ENCODE data around the gene SNED1.

Gene SNED1

DNA sequence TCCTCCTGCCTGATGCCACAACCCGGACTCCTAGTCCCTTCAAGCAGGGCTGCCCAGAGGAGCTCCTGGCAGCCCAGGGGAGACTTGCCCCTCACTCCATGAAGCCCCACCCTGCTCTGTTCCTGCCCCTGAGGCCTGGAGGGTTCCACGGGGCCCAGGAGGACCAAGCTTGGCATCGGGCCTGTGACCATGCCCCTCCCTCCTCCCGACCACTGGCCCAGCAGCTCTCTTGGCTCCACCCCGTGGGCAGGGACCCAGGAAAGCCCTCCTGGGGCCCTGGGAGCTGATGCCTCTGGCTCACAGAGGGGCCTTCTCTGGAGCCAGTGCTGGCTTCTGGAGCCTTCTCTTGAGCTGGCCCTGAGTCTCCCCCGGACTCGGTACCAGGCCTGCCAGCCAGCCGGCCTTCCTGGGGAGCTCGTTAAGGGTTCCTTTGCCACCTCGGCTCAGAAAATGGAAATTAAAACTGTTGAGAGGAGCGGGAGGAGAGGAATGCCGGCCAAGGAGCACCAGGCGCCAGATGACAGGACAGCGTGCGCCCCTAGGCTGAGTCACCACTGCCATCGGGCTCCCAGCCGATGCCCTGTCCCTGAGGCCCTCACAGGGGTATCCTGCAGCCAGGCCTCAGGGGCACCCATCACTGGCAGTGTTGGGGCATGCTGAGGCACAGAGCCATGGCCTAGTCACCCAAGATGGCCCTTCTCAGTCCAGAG is 40.6 kb upstream of the SNED1 start:
- no peak overlapping the region for H3K4me3 ChIP-seq (ENCODE audit: low read depth, low read length)
- POLR2A ChIA-PET: no interaction called here
- DNase-seq (ENCODE audit: low read depth, low spot score): no peak
- TF ChIP-seq, protein P1, sequence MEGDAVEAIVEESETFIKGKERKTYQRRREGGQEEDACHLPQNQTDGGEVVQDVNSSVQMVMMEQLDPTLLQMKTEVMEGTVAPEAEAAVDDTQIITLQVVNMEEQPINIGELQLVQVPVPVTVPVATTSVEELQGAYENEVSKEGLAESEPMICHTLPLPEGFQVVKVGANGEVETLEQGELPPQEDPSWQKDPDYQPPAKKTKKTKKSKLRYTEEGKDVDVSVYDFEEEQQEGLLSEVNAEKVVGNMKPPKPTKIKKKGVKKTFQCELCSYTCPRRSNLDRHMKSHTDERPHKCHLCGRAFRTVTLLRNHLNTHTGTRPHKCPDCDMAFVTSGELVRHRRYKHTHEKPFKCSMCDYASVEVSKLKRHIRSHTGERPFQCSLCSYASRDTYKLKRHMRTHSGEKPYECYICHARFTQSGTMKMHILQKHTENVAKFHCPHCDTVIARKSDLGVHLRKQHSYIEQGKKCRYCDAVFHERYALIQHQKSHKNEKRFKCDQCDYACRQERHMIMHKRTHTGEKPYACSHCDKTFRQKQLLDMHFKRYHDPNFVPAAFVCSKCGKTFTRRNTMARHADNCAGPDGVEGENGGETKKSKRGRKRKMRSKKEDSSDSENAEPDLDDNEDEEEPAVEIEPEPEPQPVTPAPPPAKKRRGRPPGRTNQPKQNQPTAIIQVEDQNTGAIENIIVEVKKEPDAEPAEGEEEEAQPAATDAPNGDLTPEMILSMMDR (IDR thresholded peaks at IDR 0.05; ENCODE audit: insufficient read depth, low read length, missing control alignments): no peak
- CTCF ChIA-PET: no interaction called here

- TF ChIP-seq, protein P1 (IDR thresholded peaks at IDR 0.05; ENCODE audit: insufficient read depth, low read length, missing control alignments): no peak
- CTCF ChIA-PET: no interaction called here
- no peak for DNase-seq (ENCODE audit: low read depth, low spot score)
- H3K4me3 ChIP-seq (ENCODE audit: low read depth, low read length): no peak overlapping the region
- POLR2A ChIA-PET: no interaction called here
Measured at GRCh38 chr2:240958366-240959213, 39.8 kb upstream of the SNED1 start.

- TF ChIP-seq, protein P1 (IDR thresholded peaks at IDR 0.05; ENCODE audit: insufficient read depth, low read length, missing control alignments): no peak
- CTCF ChIA-PET: interaction anchor here (1.1 kb wide), 1 partner anchor 8 kb away, joined by 3 read pairs; no protein-coding TSS in a partner anchor
- POLR2A ChIA-PET: no interaction called here
- DNase-seq (ENCODE audit: low read depth, low spot score): no peak
- H3K4me3 ChIP-seq (ENCODE audit: low read depth, low read length): no peak overlapping the region
Measured at GRCh38 chr2:240959214-240959940, 39.0 kb upstream of the SNED1 start.

GRCh38 chr2:240959941-240960308 is 38.5 kb upstream of the SNED1 start:
- CTCF ChIA-PET: interaction anchor here (1.1 kb wide), 1 partner anchor 8 kb away, joined by 3 read pairs; no protein-coding TSS in a partner anchor
- H3K4me3 ChIP-seq (ENCODE audit: low read depth, low read length): no peak overlapping the region
- no peak for DNase-seq (ENCODE audit: low read depth, low spot score)
- POLR2A ChIA-PET: no interaction called here
- TF ChIP-seq, protein P1 (IDR thresholded peaks at IDR 0.05; ENCODE audit: insufficient read depth, low read length, missing control alignments): no peak

GRCh38 chr2:240960309-240960970 is 38.0 kb upstream of the SNED1 start:
- CTCF ChIA-PET: interaction anchor here (1.1 kb wide), 1 partner anchor 9 kb away, joined by 3 read pairs; no protein-coding TSS in a partner anchor
- POLR2A ChIA-PET: no interaction called here
- H3K4me3 ChIP-seq (ENCODE audit: low read depth, low read length): no peak overlapping the region
- no peak for DNase-seq (ENCODE audit: low read depth, low spot score)
- TF ChIP-seq, protein P1 (IDR thresholded peaks at IDR 0.05; ENCODE audit: insufficient read depth, low read length, missing control alignments): no peak
